Muscle layer of duodenum (tissue), 2 donors: Measurements from ENCODE around the gene VSTM5.

Experiments used
- H3K27ac ChIP-seq: one replicate; pipeline ENCODE4 v1.7.0; 2013; ENCODE audit warnings: mild to moderate bottlenecking, low read length
- H3K27me3 ChIP-seq: one replicate; pipeline ENCODE4 v1.7.0; 2013; ENCODE audit warnings: low read depth, mild to moderate bottlenecking, control low read depth, low read length
- H3K36me3 ChIP-seq, 2 donors: one replicate each; pipeline ENCODE4 v1.7.0; 2013; ENCODE audit warnings: low read length in 2 of 2, control low read depth in 1 of 2, mild to moderate bottlenecking in 1 of 2; ENCODE audit not compliant: insufficient read depth in 2 of 2, control insufficient read depth in 1 of 2
- H3K4me1 ChIP-seq, 2 donors: one replicate each; pipeline ENCODE4 v1.7.0; 2013; ENCODE audit warnings: low read length in 2 of 2, mild to moderate bottlenecking in 2 of 2, control low read depth in 1 of 2, moderate library complexity in 1 of 2; ENCODE audit not compliant: insufficient read depth in 2 of 2, control insufficient read depth in 1 of 2
- H3K4me3 ChIP-seq, 2 donors: one replicate each; pipeline ENCODE4 v1.7.0; 2013; ENCODE audit warnings: low read length in 2 of 2, low read depth in 1 of 2, mild to moderate bottlenecking in 1 of 2
- H3K9me3 ChIP-seq, 2 donors: one replicate each; pipeline ENCODE4 v1.7.0; 2013; ENCODE audit warnings: low read length in 2 of 2, control low read depth in 1 of 2, mild to moderate bottlenecking in 1 of 2; ENCODE audit not compliant: control insufficient read depth in 1 of 2
- donor health status: healthy.

VSTM5 gene

GRCh38 chr11:93820847-93821246, 29.6 kb downstream of the VSTM5 start:
- H3K9me3 ChIP-seq, result no peaks in the 10 kb centered on the region
- no peak overlapping the region for H3K4me3 ChIP-seq
- H3K27me3 ChIP-seq, result no peaks in the 10 kb centered on the region
- H3K36me3 ChIP-seq, result peaks cover 0 to 2% of the 10 kb centered on the region in 2 donors
- no peak overlapping the region for H3K27ac ChIP-seq
- peaks cover 0 to 10% of the 10 kb centered on the region in 2 donors for H3K4me1 ChIP-seq

- Histone ChIP-seq H3K36me3 (peaks cover 0 to 8% of the 10 kb centered on the region in 2 donors), H3K4me3 (no peak overlapping the region), H3K4me1 (peaks cover 0 to 10% of the 10 kb centered on the region in 2 donors), H3K27me3 (no peaks in the 10 kb centered on the region), H3K27ac (no peak overlapping the region), H3K9me3 (no peaks in the 10 kb centered on the region)
These were observed 30.3 kb downstream of the VSTM5 start for GRCh38 chr11:93819966-93820695.

- Histone ChIP-seq H3K36me3 (peaks cover 19% of the 10 kb centered on the region in 2 donors), H3K4me3 (no peak overlapping the region), H3K4me1 (peaks cover 0 to 10% of the 10 kb centered on the region in 2 donors), H3K27ac (no peak overlapping the region), H3K9me3 (no peaks in the 10 kb centered on the region), H3K27me3 (no peaks in the 10 kb centered on the region)
These were observed 32.7 kb downstream of the VSTM5 start for GRCh38 chr11:93817426-93818348.

GRCh38 chr11:93814966-93815633, 35.3 kb downstream of the VSTM5 start:
- H3K27me3 ChIP-seq, result no peaks in the 10 kb centered on the region
- H3K9me3 ChIP-seq, result no peaks in the 10 kb centered on the region
- H3K36me3 ChIP-seq, result peaks cover 37 to 41% of the 10 kb centered on the region in 2 donors
- peaks cover 0 to 10% of the 10 kb centered on the region in 2 donors for H3K4me1 ChIP-seq
- no peak overlapping the region for H3K4me3 ChIP-seq
- no peak overlapping the region for H3K27ac ChIP-seq

GRCh38 chr11:93813974-93814373, 36.4 kb downstream of the VSTM5 start:
- peaks cover 0 to 10% of the 10 kb centered on the region in 2 donors for H3K4me1 ChIP-seq
- H3K9me3 ChIP-seq, result no peaks in the 10 kb centered on the region
- no peak overlapping the region for H3K27ac ChIP-seq
- peaks cover 46 to 51% of the 10 kb centered on the region in 2 donors for H3K36me3 ChIP-seq
- H3K4me3 ChIP-seq, result no peak overlapping the region
- H3K27me3 ChIP-seq, result no peaks in the 10 kb centered on the region

GRCh38 chr11:93807980-93808379, 42.4 kb downstream of the VSTM5 start:
- no peaks in the 10 kb centered on the region for H3K4me1 ChIP-seq
- H3K9me3 ChIP-seq, result no peaks in the 10 kb centered on the region
- H3K36me3 ChIP-seq, result peaks cover 45 to 65% of the 10 kb centered on the region in 2 donors
- H3K27me3 ChIP-seq, result no peaks in the 10 kb centered on the region
- no peak overlapping the region for H3K4me3 ChIP-seq
- H3K27ac ChIP-seq, result no peak overlapping the region

- H3K9me3 ChIP-seq, result no peaks in the 10 kb centered on the region
- peaks cover 36 to 47% of the 10 kb centered on the region in 2 donors for H3K36me3 ChIP-seq
- no peaks in the 10 kb centered on the region for H3K4me1 ChIP-seq
- H3K27ac ChIP-seq, result no peak overlapping the region
- H3K27me3 ChIP-seq, result no peaks in the 10 kb centered on the region
- no peak overlapping the region for H3K4me3 ChIP-seq
These were observed 45.5 kb downstream of the VSTM5 start for GRCh38 chr11:93804879-93805278.

- no peaks in the 10 kb centered on the region for H3K4me1 ChIP-seq
- no peaks in the 10 kb centered on the region for H3K27me3 ChIP-seq
- no peak overlapping the region for H3K27ac ChIP-seq
- H3K4me3 ChIP-seq, result no peak overlapping the region
- H3K36me3 ChIP-seq, result peaks cover 46 to 58% of the 10 kb centered on the region in 2 donors
- no peaks in the 10 kb centered on the region for H3K9me3 ChIP-seq
These were observed 49.1 kb downstream of the VSTM5 start for GRCh38 chr11:93801366-93801765.

- peaks cover 60 to 81% of the 10 kb centered on the region in 2 donors for H3K36me3 ChIP-seq
- no peak overlapping the region for H3K4me3 ChIP-seq
- H3K9me3 ChIP-seq, result no peaks in the 10 kb centered on the region
- H3K27me3 ChIP-seq, result no peaks in the 10 kb centered on the region
- H3K4me1 ChIP-seq, result no peaks in the 10 kb centered on the region
- no peak overlapping the region for H3K27ac ChIP-seq
These were observed 53.8 kb downstream of the VSTM5 start for GRCh38 chr11:93796441-93797231.

- Histone ChIP-seq H3K27ac (no peak overlapping the region), H3K4me1 (peaks cover 0 to 9% of the 10 kb centered on the region in 2 donors), H3K4me3 (no peak overlapping the region), H3K36me3 (peaks cover 58 to 71% of the 10 kb centered on the region in 2 donors), H3K27me3 (no peaks in the 10 kb centered on the region), H3K9me3 (no peaks in the 10 kb centered on the region)
These were observed 58.9 kb downstream of the VSTM5 start for GRCh38 chr11:93791493-93791892.
